HG03095 (cell line): ENCODE data around the gene C10orf143.
"Not testable (repeated sequence)": the region's sequence is repeated elsewhere in the genome, so short reads cannot be mapped to it uniquely, and the experiment has no call there.

Experiments
- ATAC-seq: cut with Tn5 transposase; IDR thresholded peaks from one replicate; pipeline ENCODE4 v1.9.1; 2021; ENCODE audit warnings: moderate library complexity; ENCODE audit not compliant: unreplicated experiment

The C10orf143 gene

DNA sequence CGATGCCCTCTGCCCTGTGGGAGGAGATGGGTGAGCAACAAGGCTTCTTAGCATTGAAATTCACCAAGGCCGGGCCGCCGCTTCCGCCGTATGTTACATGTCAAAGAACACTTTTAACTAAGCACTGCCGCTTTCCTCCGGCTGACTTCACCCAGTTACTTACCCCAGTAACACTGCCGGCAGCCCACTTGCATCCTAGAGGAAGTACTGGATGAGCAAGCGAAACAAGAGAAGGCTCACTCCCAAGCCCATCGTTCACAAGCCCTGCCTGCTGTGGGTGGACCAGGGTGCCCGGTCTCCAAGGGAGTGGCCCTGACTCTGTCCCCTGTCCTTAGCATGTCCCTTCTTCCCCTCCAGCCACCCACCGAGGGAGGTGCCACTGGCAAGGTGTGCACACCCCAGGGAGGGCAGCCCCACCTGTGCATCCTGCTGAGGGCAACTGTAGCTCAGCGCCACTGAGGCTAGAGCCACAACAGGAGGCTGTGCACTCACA lies 73.4 kb downstream of the C10orf143 start:
- ATAC-seq = no peak

- ATAC-seq = no peak
Observed at GRCh38 chr10:130036296-130037065, 74.1 kb downstream of the C10orf143 start.

DNA sequence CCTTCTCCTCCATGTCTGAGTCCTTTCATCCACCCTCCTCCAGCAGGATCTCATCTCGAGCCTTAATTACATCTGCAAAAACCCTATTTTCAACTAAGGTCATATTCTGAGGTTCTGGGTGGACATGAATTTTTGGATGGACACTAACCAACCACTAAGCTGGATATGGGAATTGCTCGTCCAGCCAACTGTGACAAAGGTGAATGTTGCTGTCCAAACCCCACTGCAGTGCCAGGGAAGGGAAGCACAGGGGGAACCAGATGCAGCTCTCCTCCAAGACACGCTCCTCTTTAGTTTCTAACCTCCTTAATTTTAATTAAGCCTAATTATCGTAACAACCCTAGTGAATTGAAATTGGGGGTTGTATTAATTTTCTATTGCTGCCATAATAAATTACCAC lies 81.4 kb downstream of the C10orf143 start:
- no peak for ATAC-seq

DNA sequence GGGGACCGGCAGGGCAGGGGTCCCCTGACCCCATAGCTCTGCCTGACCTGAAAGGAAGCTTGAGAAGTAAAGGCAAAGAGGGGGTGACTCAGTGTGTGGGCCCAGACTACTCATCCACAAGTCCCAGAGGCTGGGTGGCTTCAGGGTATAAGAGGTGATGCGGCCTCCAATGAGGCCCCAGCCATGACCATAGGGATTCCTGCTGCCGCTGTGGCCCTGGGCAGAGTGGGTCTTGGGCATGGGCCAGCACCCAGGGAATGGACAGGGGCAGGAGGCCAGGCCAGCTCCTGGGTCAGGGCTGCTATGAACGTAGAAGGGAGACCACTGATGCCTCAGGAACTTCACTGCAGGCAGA lies 82.2 kb downstream of the C10orf143 start:
- ATAC-seq = no peak

- ATAC-seq = no peak
Observed at GRCh38 chr10:130027716-130028464, 82.7 kb downstream of the C10orf143 start.

- ATAC-seq = no peak
Observed at GRCh38 chr10:130026670-130027456, 83.8 kb downstream of the C10orf143 start.

DNA sequence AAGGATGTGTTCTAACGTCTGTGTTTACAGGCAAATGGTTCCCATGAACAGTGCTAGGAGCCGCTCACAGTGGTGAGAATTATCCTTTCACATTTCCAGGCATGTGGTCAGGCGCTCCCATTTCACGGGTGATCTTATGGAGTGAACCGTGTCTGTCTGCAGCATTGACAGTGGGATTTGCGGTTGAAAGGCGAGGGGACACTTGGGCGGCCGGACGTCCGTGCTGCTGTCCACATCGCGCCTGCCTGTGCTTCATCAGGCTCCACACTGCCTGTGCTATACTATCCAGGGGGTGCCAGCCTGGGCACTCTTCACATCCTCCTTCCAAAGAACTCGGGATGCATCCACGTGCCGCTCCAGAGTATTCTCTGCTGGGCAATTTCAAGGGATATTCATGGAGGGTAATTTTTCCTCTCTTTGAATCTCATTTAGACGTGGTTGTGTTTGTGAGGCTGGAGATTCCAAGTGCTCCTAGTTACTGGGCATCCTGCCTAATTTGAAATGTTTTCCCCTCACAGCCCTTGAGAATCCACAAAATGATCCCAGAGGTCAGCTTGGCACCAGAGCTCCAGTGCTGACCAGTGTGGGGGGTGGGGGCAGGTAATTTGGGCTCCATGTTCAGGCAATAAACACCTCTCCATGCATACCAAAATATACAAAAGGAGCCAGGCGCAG lies 84.7 kb downstream of the C10orf143 start:
- ATAC-seq = no peak

DNA sequence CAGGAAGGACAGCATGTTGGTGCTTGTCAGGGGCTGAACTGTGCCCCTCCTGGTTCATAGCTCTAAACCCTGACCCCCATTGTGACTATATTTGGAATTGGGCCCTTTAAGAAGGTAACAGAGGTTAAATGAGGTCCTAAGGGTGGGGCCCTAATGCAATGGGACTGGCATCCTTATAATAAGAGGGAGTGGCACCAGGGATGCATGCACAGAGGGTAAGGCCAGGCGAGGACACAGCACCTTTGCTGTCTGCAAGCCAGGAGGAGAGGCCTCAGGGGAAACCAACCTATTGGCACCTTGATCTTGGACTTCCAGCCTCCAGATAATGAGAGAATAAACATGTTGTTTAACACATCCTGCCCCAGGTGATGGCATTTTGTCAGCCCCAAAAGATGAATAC lies 85.3 kb downstream of the C10orf143 start:
- ATAC-seq = no peak

DNA sequence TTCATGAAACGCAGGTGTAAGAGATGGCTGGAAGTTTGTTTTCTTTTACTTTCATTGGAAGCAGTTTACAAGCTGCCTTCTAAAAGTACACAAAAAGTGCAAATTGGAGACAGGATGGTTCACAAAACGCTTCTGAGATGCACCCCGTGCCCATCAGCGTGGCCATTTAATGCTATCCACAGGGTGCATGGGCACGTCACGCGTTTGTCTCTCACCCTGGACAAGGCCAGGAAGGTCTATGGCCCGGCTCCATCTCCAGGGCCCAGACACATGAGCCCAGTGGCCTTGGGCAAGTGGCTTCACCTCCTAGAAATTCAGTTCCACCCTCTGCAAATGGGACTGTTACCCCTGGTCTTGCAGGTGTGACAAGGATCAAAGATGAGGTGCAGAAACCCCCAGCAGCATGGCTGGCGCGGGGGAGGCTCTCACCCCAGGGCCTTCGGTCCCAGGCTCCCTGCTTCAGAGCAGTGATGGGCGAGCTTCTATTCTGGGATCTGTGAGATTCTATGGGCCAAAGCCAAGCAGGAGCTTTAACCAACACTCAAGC lies 85.8 kb downstream of the C10orf143 start:
- no peak for ATAC-seq

DNA sequence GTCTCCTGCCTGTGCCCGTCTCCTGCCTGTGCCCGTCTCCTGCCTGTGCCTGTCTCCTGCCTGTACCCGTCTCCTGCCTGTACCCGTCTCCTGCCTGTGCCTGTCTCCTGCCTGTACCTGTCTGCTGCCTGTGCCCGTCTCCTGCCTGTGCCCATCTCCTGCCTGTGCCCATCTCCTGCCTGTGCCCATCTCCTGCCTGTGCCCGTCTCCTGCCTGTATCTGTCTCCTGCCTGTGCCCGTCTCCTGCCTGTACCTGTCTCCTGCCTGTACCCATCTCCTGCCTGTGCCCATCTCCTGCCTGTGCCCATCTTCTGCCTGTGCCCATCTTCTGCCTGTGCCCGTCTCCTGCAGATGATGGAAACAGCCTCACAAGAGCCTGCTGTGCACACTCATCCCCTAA lies 86.3 kb downstream of the C10orf143 start:
- ATAC-seq = not testable (repeated sequence)

DNA sequence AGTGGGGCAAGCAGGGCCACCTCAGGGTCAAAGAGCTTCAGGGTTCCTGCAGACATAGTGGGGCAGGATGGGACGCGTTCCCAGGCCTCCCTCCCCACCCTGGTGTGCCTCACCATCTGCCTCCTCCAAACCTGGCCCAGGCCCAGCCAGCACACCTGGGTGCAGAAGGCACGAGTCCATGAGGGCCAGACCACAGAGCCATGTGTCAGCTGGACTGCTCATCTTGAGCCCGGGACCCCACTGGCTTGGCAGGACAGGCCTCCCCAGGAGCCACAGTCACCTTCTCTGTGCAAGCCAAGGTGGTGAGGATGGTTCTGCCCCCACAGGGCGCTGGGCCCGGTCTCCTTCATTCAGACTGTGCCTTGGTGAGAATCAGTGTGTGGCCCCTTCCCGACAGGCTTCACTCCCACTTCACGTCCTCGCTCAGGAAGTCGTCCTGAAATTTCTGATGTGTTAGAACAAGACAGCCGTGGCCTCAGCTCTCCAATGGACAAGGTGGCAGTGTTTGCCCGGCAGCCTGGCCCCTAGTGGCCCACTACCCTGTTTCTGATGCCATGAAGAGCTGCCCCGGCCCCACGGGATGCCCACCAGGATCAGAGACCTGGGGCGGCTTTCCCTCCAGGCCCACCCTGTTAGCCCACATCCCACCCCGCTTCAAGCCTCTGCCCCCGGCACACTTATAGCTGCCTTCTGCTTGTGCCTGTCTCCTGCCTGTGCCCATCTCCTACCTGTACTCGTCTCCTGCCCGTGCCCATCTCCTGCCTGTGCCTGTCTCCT lies 87.0 kb downstream of the C10orf143 start:
- no peak for ATAC-seq

GRCh38 chr10:130022511-130023299 lies 87.9 kb downstream of the C10orf143 start:
- no peak for ATAC-seq

GRCh38 chr10:130022086-130022485 lies 88.5 kb downstream of the C10orf143 start:
- ATAC-seq = no peak

- ATAC-seq = no peak
Observed at GRCh38 chr10:130021383-130021950, 89.2 kb downstream of the C10orf143 start.

- no peak for ATAC-seq
Observed at GRCh38 chr10:130020651-130021382, 89.8 kb downstream of the C10orf143 start.

- no peak for ATAC-seq
Observed at GRCh38 chr10:130018730-130019185, 91.9 kb downstream of the C10orf143 start.

DNA sequence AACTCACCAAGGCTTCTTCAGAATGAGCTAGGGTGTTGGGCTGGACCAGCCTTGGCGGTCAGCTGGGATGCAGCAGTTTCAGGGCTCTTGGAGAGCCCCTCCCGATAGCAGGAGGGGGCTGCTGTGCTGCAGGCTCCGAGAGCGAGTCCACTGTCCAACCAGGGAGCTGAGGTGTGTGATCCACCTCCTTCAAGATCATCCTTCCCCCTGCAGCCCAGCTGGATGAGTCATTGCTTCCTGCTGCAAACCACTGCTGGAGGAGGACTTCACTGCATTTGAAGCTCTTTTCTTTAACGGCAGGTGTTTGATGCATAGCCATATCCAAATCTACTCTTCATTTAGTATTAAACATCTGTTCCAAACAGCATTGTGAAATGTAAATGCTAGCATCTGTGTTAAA lies 92.4 kb downstream of the C10orf143 start:
- ATAC-seq = no peak

DNA sequence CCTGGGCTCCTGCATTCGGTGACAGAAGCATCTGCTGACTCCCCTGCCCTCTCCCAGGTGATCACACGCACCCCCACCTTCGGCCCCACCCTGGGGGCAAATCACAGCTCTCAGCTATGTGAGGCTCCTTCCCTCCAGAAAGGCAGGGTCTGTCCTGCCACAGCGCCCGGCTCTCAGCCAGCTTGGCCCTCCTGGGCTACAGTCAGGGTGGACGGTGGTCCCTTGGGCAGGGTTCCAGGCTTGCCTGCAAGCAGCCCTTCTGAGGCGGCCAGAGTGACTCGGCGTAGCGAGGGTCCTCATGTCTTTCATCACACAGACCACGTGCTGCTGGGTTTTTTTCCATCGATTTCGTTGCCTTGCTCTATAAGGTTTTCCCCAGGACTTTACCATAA lies 93.0 kb downstream of the C10orf143 start:
- ATAC-seq = no peak
